Suprapubic skin (tissue), 4 donors: ENCODE results near the gene DDX55.
"Not testable (repeated sequence)": the region's sequence is repeated elsewhere in the genome, so short reads cannot be mapped to it uniquely, and the experiment has no call there.

ENCODE experiments used
- CTCF ChIP-seq, 2 donors: fragments of 200-600 bp in 1 of 2; fragments of 450-650 bp in 1 of 2; sonication (generic) in 1 of 2; IDR thresholded peaks; one replicate each; pipeline ENCODE4 v1.5.1; 2016 to 2019; ENCODE audit warnings: antibody characterized with exemption in 2 of 2, mild to moderate bottlenecking in 1 of 2, moderate library complexity in 1 of 2
- EP300 ChIP-seq: sonication (generic); formaldehyde crosslinking; IDR thresholded peaks from one replicate; pipeline ENCODE4 v1.6.1; 2017; ENCODE audit warnings: antibody characterized with exemption
- POLR2A ChIP-seq, 2 donors: fragments of 450-650 bp; IDR thresholded peaks; one replicate each; pipeline ENCODE4 v1.6.1; 2017; ENCODE audit warnings: antibody characterized with exemption in 2 of 2, mild to moderate bottlenecking in 2 of 2, moderate library complexity in 2 of 2
- POLR2AphosphoS5 ChIP-seq, 3 donors: sonication (generic); formaldehyde crosslinking; IDR thresholded peaks; one replicate each; pipeline ENCODE4 v1.6.1; 2017; ENCODE audit warnings: antibody characterized with exemption in 3 of 3

DNA sequence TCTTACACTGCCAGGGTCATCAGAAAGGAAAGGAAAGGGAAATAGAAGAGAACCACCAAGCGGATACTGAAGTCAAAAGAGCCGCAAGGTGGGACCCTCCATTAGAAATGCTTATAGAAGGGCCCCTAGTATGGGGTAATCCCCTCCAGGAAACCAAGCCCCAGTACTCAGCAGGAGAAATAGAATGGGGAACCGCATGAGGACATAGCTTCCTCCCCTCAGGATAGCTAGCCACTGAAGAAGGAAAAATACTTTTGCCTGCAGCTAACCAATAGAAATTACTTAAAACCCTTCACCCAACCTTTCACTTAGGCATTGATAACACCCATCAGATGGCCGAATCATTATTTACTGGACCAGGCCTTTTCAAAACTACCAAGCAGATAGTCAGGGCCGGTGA, 47.1 kb upstream of the DDX55 start:
- TF ChIP-seq POLR2A (IDR thresholded peaks at IDR 0.05); CTCF (IDR thresholded peaks at IDR 0.05); EP300; POLR2AphosphoS5 (IDR thresholded peaks at IDR 0.05): not testable (repeated sequence)
